Caco-2 (cell line): ENCODE data around the gene DNASE2. TPM values are rescaled to one million over a fixed set of nuclear protein-coding genes. Genes with fewer than 3 reads are reported as not detected.

Experiments used
- BruUV-seq: library from RNA; stranded (reverse); fragments of 400-500 nt; replicated peaks from 2 replicates; lab custom pipeline; 2021; lab: Mats Ljungman, UMichigan
- CTCF ChIA-PET: fragments of 300-600 bp; sonication (Branson Sonifier 250); formaldehyde crosslinking; loops from one replicate; lab custom pipeline; 2022; ENCODE audit warnings: antibody characterized with exemption; lab: Charles Lee
- POLR2A ChIA-PET: fragments of 300-600 bp; sonication (Branson Sonifier 250); formaldehyde crosslinking; loops from one replicate; lab custom pipeline; 2022; ENCODE audit warnings: antibody characterized with exemption; lab: Charles Lee
- DNase-seq, 2 experiments: peaks; one replicate each; pipeline versions ENCODE4 v3.0.0 to v3.0.0-alpha.2; 2020 to 2022
- H3K27me3 ChIP-seq: replicated peaks from 2 replicates; pipeline ENCODE4 v1.6.0; 2011; ENCODE audit warnings: low read length; ENCODE audit not compliant: control insufficient read depth, insufficient read depth
- H3K36me3 ChIP-seq: 2 replicates; pipeline ENCODE4 v1.5.1; 2011; ENCODE audit warnings: low read length; ENCODE audit not compliant: control insufficient read depth, insufficient read depth
- H3K4me1 ChIP-seq: fragments of 250-450 bp; sonication (Bioruptor Pico); 2 replicates; pipeline ENCODE4 v1.5.1; 2020; ENCODE audit warnings: mild to moderate bottlenecking
- H3K4me3 ChIP-seq: 2 replicates; pipeline ENCODE4 v1.5.1; 2011; ENCODE audit warnings: low read depth, mild to moderate bottlenecking, control low read depth, low read length
- H3K9me3 ChIP-seq: fragments of 250-450 bp; sonication (Bioruptor Pico); 2 replicates; pipeline ENCODE4 v1.5.1; 2020; ENCODE audit warnings: mild to moderate bottlenecking, moderate library complexity
- H3K27ac Mint-ChIP-seq: one replicate; pipeline ENCODE4 v1.8.0; 2022; ENCODE audit warnings: mixed read lengths; ENCODE audit not compliant: unreplicated experiment
- H3K27me3 Mint-ChIP-seq: one replicate; pipeline ENCODE4 v1.8.0; 2022; ENCODE audit warnings: mixed read lengths; ENCODE audit not compliant: insufficient read depth, unreplicated experiment
- H3K36me3 Mint-ChIP-seq: one replicate; pipeline ENCODE4 v1.8.0; 2022; ENCODE audit warnings: mild to moderate bottlenecking, mixed read lengths; ENCODE audit not compliant: insufficient read depth, unreplicated experiment
- H3K4me1 Mint-ChIP-seq: one replicate; pipeline ENCODE4 v1.8.0; 2022; ENCODE audit warnings: low read depth, mixed read lengths; ENCODE audit not compliant: unreplicated experiment
- H3K4me3 Mint-ChIP-seq: one replicate; pipeline ENCODE4 v1.8.0; 2022; ENCODE audit warnings: mild to moderate bottlenecking, moderate library complexity, mixed read lengths; ENCODE audit not compliant: unreplicated experiment
- H3K9me3 Mint-ChIP-seq: one replicate; pipeline ENCODE4 v1.8.0; 2022; ENCODE audit warnings: mixed read lengths; ENCODE audit not compliant: unreplicated experiment
- intact Hi-C: fragments of 100-400 bp; cut with micrococcal nuclease; formaldehyde crosslinking; loops from one replicate; pipeline ENCODE4 v1.10.0; 2022; ENCODE audit not compliant: unreplicated experiment
- total RNA-seq: library from RNA; stranded (reverse); gene quantifications from 2 replicates; pipeline ENCODE4 v1.2.3, GENCODE V29; 2022
- TF ChIP-seq, protein P1 (sequence below), 2 experiments: fragments of 200-600 bp in 1 of 2; IDR thresholded peaks; 1 replicate in 1 of 2; 2 replicates in 1 of 2; pipeline versions ENCODE4 v1.5.1 to v1.8.0; 2011 to 2022; ENCODE audit warnings: antibody characterized with exemption in 1 of 2, control low read depth in 1 of 2, inconsistent platforms in 1 of 2, low read depth in 1 of 2, low read length in 1 of 2, mild to moderate bottlenecking in 1 of 2, moderate library complexity in 1 of 2; ENCODE audit not compliant: insufficient read depth in 1 of 2, severe bottlenecking in 1 of 2, unreplicated experiment in 1 of 2

DNASE2 gene
- total RNA-seq, 1 experiment from 2014 or later: 3.8 TPM

GRCh38 chr19:12875086-12875485, 6.2 kb downstream of the DNASE2 start:
- Mint-ChIP-seq H3K27ac (no peak overlapping the region), H3K4me3 (no peak overlapping the region), H3K9me3 (peaks cover 19% of the 10 kb centered on the region), H3K4me1 (peaks cover 6% of the 10 kb centered on the region), H3K36me3 (peaks cover 5% of the 10 kb centered on the region), H3K27me3 (no peaks in the 10 kb centered on the region)
- CTCF ChIA-PET: no interaction called here
- no TSS peak for BruUV-seq
- H3K4me3 ChIP-seq: no peak overlapping the region
- DNase-seq: no peak
- H3K4me1 ChIP-seq: no peaks in the 10 kb centered on the region
- no peaks in the 10 kb centered on the region for H3K9me3 ChIP-seq
- POLR2A ChIA-PET: no interaction called here
- intact Hi-C loops: no loop called here
- no peaks in the 10 kb centered on the region for H3K27me3 ChIP-seq
- no peaks in the 10 kb centered on the region for H3K36me3 ChIP-seq
- TF ChIP-seq, protein P1, sequence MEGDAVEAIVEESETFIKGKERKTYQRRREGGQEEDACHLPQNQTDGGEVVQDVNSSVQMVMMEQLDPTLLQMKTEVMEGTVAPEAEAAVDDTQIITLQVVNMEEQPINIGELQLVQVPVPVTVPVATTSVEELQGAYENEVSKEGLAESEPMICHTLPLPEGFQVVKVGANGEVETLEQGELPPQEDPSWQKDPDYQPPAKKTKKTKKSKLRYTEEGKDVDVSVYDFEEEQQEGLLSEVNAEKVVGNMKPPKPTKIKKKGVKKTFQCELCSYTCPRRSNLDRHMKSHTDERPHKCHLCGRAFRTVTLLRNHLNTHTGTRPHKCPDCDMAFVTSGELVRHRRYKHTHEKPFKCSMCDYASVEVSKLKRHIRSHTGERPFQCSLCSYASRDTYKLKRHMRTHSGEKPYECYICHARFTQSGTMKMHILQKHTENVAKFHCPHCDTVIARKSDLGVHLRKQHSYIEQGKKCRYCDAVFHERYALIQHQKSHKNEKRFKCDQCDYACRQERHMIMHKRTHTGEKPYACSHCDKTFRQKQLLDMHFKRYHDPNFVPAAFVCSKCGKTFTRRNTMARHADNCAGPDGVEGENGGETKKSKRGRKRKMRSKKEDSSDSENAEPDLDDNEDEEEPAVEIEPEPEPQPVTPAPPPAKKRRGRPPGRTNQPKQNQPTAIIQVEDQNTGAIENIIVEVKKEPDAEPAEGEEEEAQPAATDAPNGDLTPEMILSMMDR (IDR thresholded peaks at IDR 0.05; ENCODE audit: insufficient read depth in 1 of 2, low read depth in 1 of 2, low read length in 1 of 2, severe bottlenecking in 1 of 2, unreplicated experiment in 1 of 2): no peak

- Histone ChIP-seq H3K4me1 (no peaks in the 10 kb centered on the region), H3K4me3 (no peak overlapping the region), H3K27me3 (no peaks in the 10 kb centered on the region), H3K36me3 (no peaks in the 10 kb centered on the region), H3K9me3 (no peaks in the 10 kb centered on the region)
- H3K27ac Mint-ChIP-seq: no peak overlapping the region
- intact Hi-C loops: no loop called here
- peaks cover 5% of the 10 kb centered on the region for H3K36me3 Mint-ChIP-seq
- TF ChIP-seq, protein P1 (IDR thresholded peaks at IDR 0.05; ENCODE audit: insufficient read depth in 1 of 2, low read depth in 1 of 2, low read length in 1 of 2, severe bottlenecking in 1 of 2, unreplicated experiment in 1 of 2): no peak
- H3K4me1 Mint-ChIP-seq: peaks cover 6% of the 10 kb centered on the region
- no peak for DNase-seq
- POLR2A ChIA-PET: no interaction called here
- H3K9me3 Mint-ChIP-seq: peaks cover 19% of the 10 kb centered on the region
- H3K4me3 Mint-ChIP-seq: peak overlapping the region; percentile 68
- H3K27me3 Mint-ChIP-seq: no peaks in the 10 kb centered on the region
- CTCF ChIA-PET: interaction anchor here (1.1 kb wide), 1 partner anchor 11 kb away, joined by 3 read pairs; no protein-coding TSS in a partner anchor
- no TSS peak for BruUV-seq
Observed at GRCh38 chr19:12873891-12874745, 7.1 kb downstream of the DNASE2 start.

DNA sequence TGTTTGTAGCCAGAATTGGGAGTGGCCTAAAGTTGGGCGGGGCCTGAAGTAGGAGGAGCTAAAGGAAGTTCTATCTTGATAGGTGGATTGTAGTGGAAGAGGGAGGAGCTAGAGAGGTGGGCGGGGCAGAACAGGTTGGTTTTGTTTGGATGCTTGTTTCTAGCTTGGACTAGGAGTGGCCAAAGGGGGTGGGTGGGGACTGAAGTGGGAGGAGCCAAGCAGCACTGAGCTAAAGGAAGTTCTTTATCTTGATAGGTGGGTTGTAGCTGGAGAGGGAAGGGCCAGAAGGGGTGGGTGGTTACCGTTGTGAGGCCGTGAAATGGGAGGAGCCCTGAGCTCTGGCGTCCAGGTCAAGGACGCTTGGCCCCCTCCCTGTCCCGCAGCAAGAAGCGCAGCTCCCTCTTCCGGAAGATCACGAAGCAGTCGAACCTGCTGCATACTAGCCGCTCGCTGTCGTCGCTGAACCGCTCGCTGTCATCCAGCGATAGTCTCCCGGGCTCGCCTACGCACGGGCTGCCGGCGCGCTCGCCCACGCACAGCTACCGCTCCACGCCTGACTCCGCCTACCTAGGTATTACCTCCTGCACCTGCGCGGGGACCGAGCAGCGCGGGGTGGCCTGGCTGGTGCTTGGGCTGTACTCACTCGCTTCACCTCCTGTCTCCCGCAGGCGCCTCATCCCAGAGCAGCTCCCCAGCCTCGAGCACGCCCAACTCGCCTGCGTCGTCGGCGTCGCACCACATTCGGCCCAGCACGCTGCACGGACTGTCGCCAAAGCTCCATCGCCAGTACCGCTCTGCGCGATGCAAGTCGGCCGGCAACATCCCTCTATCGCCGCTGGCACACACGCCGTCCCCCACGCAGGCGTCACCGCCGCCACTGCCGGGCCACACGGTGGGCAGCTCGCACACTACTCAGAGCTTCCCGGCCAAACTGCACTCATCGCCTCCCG, 8.0 kb downstream of the DNASE2 start:
- Histone ChIP-seq H3K4me3 (peak overlapping the region; percentile 30), H3K9me3 (no peaks in the 10 kb centered on the region), H3K27me3 (no peaks in the 10 kb centered on the region), H3K36me3 (no peaks in the 10 kb centered on the region), H3K4me1 (no peaks in the 10 kb centered on the region)
- H3K27me3 Mint-ChIP-seq: no peaks in the 10 kb centered on the region
- H3K4me1 Mint-ChIP-seq: peaks cover 6% of the 10 kb centered on the region
- ChIA-PET CTCF (interaction anchor here (0.6 to 1.4 kb wide), 12 partner anchors 10 to 696 kb away, joined by 3 to 9 read pairs (median 4); partner anchors contain the start of gene GCDH), POLR2A (interaction anchor here (0.5 to 1.0 kb wide), 3 partner anchors 9 to 84 kb away, joined by 3 to 10 read pairs (median 5); no protein-coding TSS in a partner anchor)
- TF ChIP-seq, protein P1 (IDR thresholded peaks at IDR 0.05; ENCODE audit: insufficient read depth in 1 of 2, low read depth in 1 of 2, low read length in 1 of 2, severe bottlenecking in 1 of 2, unreplicated experiment in 1 of 2): no peak
- peak overlapping the region; percentile 68 for H3K4me3 Mint-ChIP-seq
- DNase-seq: peak; percentile 69 to 84
- intact Hi-C loops: no loop called here
- H3K9me3 Mint-ChIP-seq: peaks cover 19% of the 10 kb centered on the region
- peaks cover 5% of the 10 kb centered on the region for H3K36me3 Mint-ChIP-seq
- BruUV-seq: no TSS peak
- no peak overlapping the region for H3K27ac Mint-ChIP-seq
